A549 (cell line): ENCODE results near the gene KCNIP3.

Source experiments
- CTCF ChIP-seq: fragments of >200 bp; sonication (Bioruptor Twin); formaldehyde crosslinking; IDR thresholded peaks from 3 replicates; pipeline ENCODE4 v1.5.1; 2016
- HDAC2 ChIP-seq: fragments of 200-600 bp; sonication (generic); IDR thresholded peaks from 2 replicates; pipeline ENCODE4 v1.6.1; 2016
- HOXB13 ChIP-seq: fragments of 250-450 bp; sonication (Bioruptor Pico); IDR thresholded peaks from 2 replicates; pipeline ENCODE4 v1.5.0; 2020; ENCODE audit warnings: low read depth, mild to moderate bottlenecking, moderate library complexity
- JUN ChIP-seq, 2 experiments: fragments of >200 bp; sonication (Bioruptor Twin); formaldehyde crosslinking; IDR thresholded peaks; 2 replicates in 1 of 2; 3 replicates in 1 of 2; pipeline ENCODE4 v1.6.1; 2016 to 2017
- KDM1A ChIP-seq: fragments of 200-600 bp; sonication (generic); IDR thresholded peaks from 2 replicates; pipeline ENCODE4 v1.6.1; 2016; ENCODE audit warnings: low read depth, mild to moderate bottlenecking
- MAFK ChIP-seq: fragments of 450-650 bp; IDR thresholded peaks from 2 replicates; pipeline ENCODE4 v1.6.1; 2014; ENCODE audit not compliant: partially characterized antibody
- MYC ChIP-seq: IDR thresholded peaks from 2 replicates; pipeline ENCODE4 v1.6.1; 2012; ENCODE audit warnings: mild to moderate bottlenecking, inconsistent platforms, low read length, improper control_type of control experiment, borderline replicate concordance
- NPAS2 ChIP-seq: fragments of 250-450 bp; sonication (Bioruptor Pico); IDR thresholded peaks from 2 replicates; pipeline ENCODE4 v1.8.0; 2022; ENCODE audit warnings: mild to moderate bottlenecking, moderate library complexity, borderline replicate concordance
- PBX3 ChIP-seq: IDR thresholded peaks from 2 replicates; pipeline ENCODE4 v1.6.1; 2012
- POLR2A ChIP-seq: IDR thresholded peaks from 2 replicates; pipeline ENCODE4 v1.6.1; 2012; ENCODE audit warnings: mild to moderate bottlenecking, low read length
- REST ChIP-seq: fragments of 200-600 bp; sonication (generic); IDR thresholded peaks from 2 replicates; pipeline ENCODE4 v1.6.1; 2016; ENCODE audit warnings: antibody characterized with exemption, mild to moderate bottlenecking, moderate library complexity
- USF2 ChIP-seq: fragments of 450-650 bp; IDR thresholded peaks from 2 replicates; pipeline ENCODE4 v1.6.1; 2014; ENCODE audit warnings: antibody characterized with exemption
- ZSCAN20 ChIP-seq: fragments of 250-450 bp; sonication (Bioruptor Pico); IDR thresholded peaks from 2 replicates; pipeline ENCODE4 v1.8.0; 2022; ENCODE audit warnings: mild to moderate bottlenecking, moderate library complexity

- TF ChIP-seq MYC = no peak
- no peak for TF ChIP-seq KDM1A
- no peak for TF ChIP-seq NPAS2 (CRISPR knock-in tag)
- no peak for TF ChIP-seq POLR2A
- no peak for TF ChIP-seq JUN (IDR thresholded peaks at IDR 0.05)
- TF ChIP-seq USF2 = no peak
- no peak for TF ChIP-seq HOXB13 (CRISPR knock-in tag)
- no peak for TF ChIP-seq PBX3
- peak; percentile 73; the same call in 1 of the 2 replicates for TF ChIP-seq REST
- TF ChIP-seq CTCF = no peak
- no peak for TF ChIP-seq MAFK
- no peak for TF ChIP-seq HDAC2
- no peak for TF ChIP-seq ZSCAN20
These were observed 12.1 kb upstream of the KCNIP3 start for GRCh38 chr2:95284886-95285541.
